ENCODE data around the gene DNTT.

Gene DNTT

GRCh38 chr10:96270571-96270970 lies 33.7 kb upstream of the DNTT start:
- no peak for TF ChIP-seq CTCF (IDR thresholded peaks at IDR 0.05)

GRCh38 chr10:96271016-96271815 lies 33.0 kb upstream of the DNTT start, which contains the start of gene BLNK:
BLNK (minus strand) TSS chr10:96271569; CDS start chr10:96271398, 171 bp downstream.
- no peak for TF ChIP-seq CTCF (IDR thresholded peaks at IDR 0.05)

- no peak for TF ChIP-seq CTCF (IDR thresholded peaks at IDR 0.05)
These were observed 31.6 kb upstream of the DNTT start for GRCh38 chr10:96272316-96273280.

GRCh38 chr10:96275685-96276418 lies 28.4 kb upstream of the DNTT start:
- TF ChIP-seq CTCF (IDR thresholded peaks at IDR 0.05), result no peak

GRCh38 chr10:96276426-96276825 lies 27.8 kb upstream of the DNTT start:
- no peak for TF ChIP-seq CTCF (IDR thresholded peaks at IDR 0.05)

GRCh38 chr10:96276831-96277230 lies 27.4 kb upstream of the DNTT start:
- no peak for TF ChIP-seq CTCF (IDR thresholded peaks at IDR 0.05)

- no peak for TF ChIP-seq CTCF (IDR thresholded peaks at IDR 0.05)
These were observed 25.0 kb upstream of the DNTT start for GRCh38 chr10:96279191-96279641.

All from LNCAP (cell line).